Psoas muscle (tissue), 8 donors: ENCODE data around the gene HABP2. TPM values are rescaled to one million over a fixed set of nuclear protein-coding genes. Genes with fewer than 3 reads are reported as not detected.

Source experiments
- ATAC-seq, 4 donors: fragments of 200-7000 bp; cut with Tn5 transposase; one replicate each; pipeline ENCODE4 v1.9.1; 2020; ENCODE audit warnings: moderate library complexity in 3 of 4, mild to moderate bottlenecking in 2 of 4
- DNase-seq, 2 donors: peaks; one replicate each; pipeline ENCODE4 v3.0.0-alpha.2; 2020
- H3K27ac ChIP-seq: fragments of 200-600 bp; one replicate; pipeline ENCODE4 v1.8.0; 2022
- H3K27me3 ChIP-seq, 3 donors: fragments of 200-600 bp in 1 of 3; one replicate each; pipeline versions ENCODE4 v1.6.1 to v1.8.0; 2013 to 2022; ENCODE audit warnings: low read length in 2 of 3, mild to moderate bottlenecking in 2 of 3, moderate library complexity in 1 of 3; ENCODE audit not compliant: insufficient read depth in 3 of 3
- H3K36me3 ChIP-seq, 2 donors: fragments of 200-600 bp in 1 of 2; one replicate each; pipeline versions ENCODE4 v1.6.1 to v1.8.0; 2013 to 2022; ENCODE audit warnings: low read depth in 1 of 2, mild to moderate bottlenecking in 1 of 2, moderate library complexity in 1 of 2; ENCODE audit not compliant: insufficient read depth in 1 of 2
- H3K4me1 ChIP-seq: fragments of 200-600 bp; one replicate; pipeline ENCODE4 v1.8.0; 2022
- H3K4me3 ChIP-seq: fragments of 200-600 bp; one replicate; pipeline ENCODE4 v1.8.0; 2022; ENCODE audit warnings: mild to moderate bottlenecking
- H3K9me3 ChIP-seq: fragments of 200-600 bp; one replicate; pipeline ENCODE4 v1.8.0; 2022
- WGBS, 3 donors: extraction: QIAGEN DNeasy Blood & Tissue Kit; methylation state at CpG; one replicate each; pipeline versions ENCODE4 v1.1.6 to v1.1.7; 2013; 5-methylcytosine and 5-hydroxymethylcytosine counted together
- intact Hi-C, 2 donors: fragments of 100-400 bp; cut with DNase I; formaldehyde crosslinking; loops; one replicate each; pipeline versions ENCODE4 v1.11.0 to v1.14.2; 2022
- polyA plus RNA-seq, 3 donors: library from polyadenylated mRNA; stranded (reverse); fragments of 200-250 nt; gene quantifications; one replicate each; pipeline ENCODE4 v1.2.3, GENCODE V29; 2013
- total RNA-seq, 4 donors: library from RNA; stranded (reverse); fragmentation: NEBNext Ultra II Directional in 2 of 4; extraction: Animal tissue kit (Norgen Biotek cat#: 25700) in 2 of 4; gene quantifications; one replicate each; pipeline versions ENCODE4 v1.2.1 to v1.2.4, GENCODE V29; 2021 to 2023
- TF ChIP-seq, protein P1 (sequence below): fragments of 200-600 bp; IDR thresholded peaks from one replicate; pipeline ENCODE4 v1.8.0; 2022; ENCODE audit warnings: antibody characterized with exemption
- donor health status: healthy with polysubstance abuse.
- donor health status: DM: no; HTN: no; CAD: no; lungs with moderate emphysema.
- donor health status: Bipolar disorder and iron deficiency.
- donor health status: healthy.
- donor health status: DM: yes; HTN: yes; CAD: no.
- donor health status: DM: no; HTN: no; CAD: no.
- donor health status: DM: no; HTN: no; CAD: no.
- donor health status: DM: yes; HTN: yes; CAD: no.

HABP2 gene
- total and polyA plus RNA-seq, 7 donors = 0.01 to 0.16 (median 0.13) TPM; not detected in 2

DNA sequence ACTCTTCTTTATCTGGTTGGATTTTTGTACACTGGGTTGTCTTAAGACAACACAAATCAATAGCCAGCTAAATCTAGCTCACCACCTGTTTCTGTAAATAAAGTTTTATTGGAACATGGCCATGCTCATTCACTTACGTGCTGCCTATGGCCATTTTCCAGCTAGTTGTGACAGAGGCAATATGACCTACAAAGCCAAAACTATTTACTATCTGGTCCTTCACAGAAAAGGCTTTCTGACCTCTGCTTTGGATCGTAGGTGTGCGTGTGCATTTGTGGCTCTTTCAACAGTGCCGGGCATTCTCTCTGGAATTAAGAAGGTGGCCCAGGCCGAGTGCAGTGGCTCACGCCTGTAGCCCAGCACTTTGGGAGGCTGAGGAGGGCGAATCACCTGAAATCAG lies 65.5 kb downstream of the HABP2 start:
- Histone ChIP-seq H3K27me3 (no peaks in the 10 kb centered on the region), H3K4me3 (no peak overlapping the region), H3K36me3 (peaks cover 0 to 95% of the 10 kb centered on the region in 2 donors), H3K4me1 (peaks cover 46% of the 10 kb centered on the region), H3K27ac (peak overlapping the region; percentile 81), H3K9me3 (no peaks in the 10 kb centered on the region)
- DNase-seq (peak; percentile 37 to 56), ATAC-seq (peak; percentile 78 to 87 (median 80))
- TF ChIP-seq, protein P1, sequence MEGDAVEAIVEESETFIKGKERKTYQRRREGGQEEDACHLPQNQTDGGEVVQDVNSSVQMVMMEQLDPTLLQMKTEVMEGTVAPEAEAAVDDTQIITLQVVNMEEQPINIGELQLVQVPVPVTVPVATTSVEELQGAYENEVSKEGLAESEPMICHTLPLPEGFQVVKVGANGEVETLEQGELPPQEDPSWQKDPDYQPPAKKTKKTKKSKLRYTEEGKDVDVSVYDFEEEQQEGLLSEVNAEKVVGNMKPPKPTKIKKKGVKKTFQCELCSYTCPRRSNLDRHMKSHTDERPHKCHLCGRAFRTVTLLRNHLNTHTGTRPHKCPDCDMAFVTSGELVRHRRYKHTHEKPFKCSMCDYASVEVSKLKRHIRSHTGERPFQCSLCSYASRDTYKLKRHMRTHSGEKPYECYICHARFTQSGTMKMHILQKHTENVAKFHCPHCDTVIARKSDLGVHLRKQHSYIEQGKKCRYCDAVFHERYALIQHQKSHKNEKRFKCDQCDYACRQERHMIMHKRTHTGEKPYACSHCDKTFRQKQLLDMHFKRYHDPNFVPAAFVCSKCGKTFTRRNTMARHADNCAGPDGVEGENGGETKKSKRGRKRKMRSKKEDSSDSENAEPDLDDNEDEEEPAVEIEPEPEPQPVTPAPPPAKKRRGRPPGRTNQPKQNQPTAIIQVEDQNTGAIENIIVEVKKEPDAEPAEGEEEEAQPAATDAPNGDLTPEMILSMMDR = no peak
- 33 to 41% (median 39%) methylated on average over 7 of the region's 7 CpGs for WGBS, 3 donors
- intact Hi-C loops = no loop called here

DNA sequence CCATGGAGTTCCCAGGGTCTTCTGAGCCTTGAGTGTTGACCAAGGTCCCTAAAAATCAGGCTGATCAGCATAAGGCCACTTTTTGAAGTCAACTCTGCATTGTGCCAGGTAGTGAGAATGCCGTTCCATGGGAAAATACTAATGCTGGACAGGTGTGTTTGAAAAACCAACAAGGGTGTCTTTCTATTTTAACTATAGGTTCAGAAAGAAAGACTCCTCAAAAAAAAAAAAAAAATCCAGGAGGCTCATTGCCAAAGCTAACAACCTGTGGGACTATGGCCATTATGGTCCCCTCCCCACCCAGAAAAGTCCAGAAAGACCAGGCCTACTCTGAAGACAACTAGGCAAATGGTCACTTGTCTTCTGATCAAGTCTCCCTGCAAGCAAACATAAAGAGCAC lies 66.5 kb downstream of the HABP2 start:
- DNase-seq (no peak), ATAC-seq (no peak)
- peaks cover 0 to 95% of the 10 kb centered on the region in 2 donors for H3K36me3 ChIP-seq
- 71 to 80% (median 72%) methylated on average over 1 of the region's 1 CpG for WGBS, 3 donors
- TF ChIP-seq, protein P1 = no peak
- H3K4me3 ChIP-seq = no peak overlapping the region
- H3K9me3 ChIP-seq = no peaks in the 10 kb centered on the region
- peaks cover 44% of the 10 kb centered on the region for H3K4me1 ChIP-seq
- intact Hi-C loops = no loop called here
- H3K27me3 ChIP-seq = no peaks in the 10 kb centered on the region
- peak overlapping the region; percentile 81 for H3K27ac ChIP-seq

DNA sequence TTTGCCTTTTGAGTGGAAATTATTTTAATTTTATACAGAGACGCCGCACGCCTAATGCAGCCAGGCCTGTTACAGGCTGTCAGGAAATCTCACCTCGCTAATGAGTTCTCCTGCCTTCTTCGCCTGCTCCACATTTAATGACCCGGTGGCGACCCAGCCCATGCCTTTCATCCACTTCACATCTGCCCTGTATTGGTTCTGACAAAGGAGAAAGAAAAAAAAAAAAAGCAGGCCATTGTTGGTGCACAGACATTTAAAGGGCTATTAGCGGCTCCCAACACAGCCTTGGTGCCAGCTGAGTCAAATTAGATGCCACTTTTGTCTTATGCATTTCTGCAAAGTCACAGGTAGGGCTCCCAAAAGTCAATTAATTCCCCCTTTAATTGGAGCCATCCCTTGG lies 67.7 kb downstream of the HABP2 start:
- Histone ChIP-seq H3K4me1 (peaks cover 49% of the 10 kb centered on the region), H3K27me3 (no peaks in the 10 kb centered on the region), H3K4me3 (no peak overlapping the region), H3K36me3 (peaks cover 0 to 95% of the 10 kb centered on the region in 2 donors), H3K27ac (peak overlapping the region; percentile 81), H3K9me3 (no peaks in the 10 kb centered on the region)
- intact Hi-C loops = no loop called here
- WGBS, 3 donors = 70 to 82% (median 76%) methylated on average over 8 of the region's 8 CpGs
- TF ChIP-seq, protein P1 = no peak
- ATAC-seq = no peak
- DNase-seq = no peak

DNA sequence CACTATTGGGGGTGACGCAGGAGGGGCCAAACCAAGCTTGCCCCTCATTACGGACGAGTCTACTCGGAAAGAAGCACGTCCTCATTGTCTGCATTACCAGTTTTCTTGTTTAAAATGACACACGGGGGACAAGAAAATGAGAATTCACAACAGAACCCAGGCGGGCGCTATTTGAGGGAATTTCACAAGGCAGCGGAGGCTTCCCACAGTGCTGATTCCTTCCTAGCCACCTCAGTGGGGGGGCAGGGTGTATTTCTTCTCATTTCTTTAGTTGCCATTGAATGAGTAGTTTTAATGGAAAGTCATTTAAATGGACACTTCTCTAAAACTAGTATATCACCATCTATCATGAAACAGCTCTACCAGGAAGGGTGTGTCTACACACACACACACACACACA lies 68.1 kb downstream of the HABP2 start:
- no peaks in the 10 kb centered on the region for H3K9me3 ChIP-seq
- H3K4me3 ChIP-seq = no peak overlapping the region
- ATAC-seq (no peak), DNase-seq (no peak)
- 89 to 93% (median 90%) methylated on average over 9 of the region's 9 CpGs for WGBS, 3 donors
- peak overlapping the region; percentile 81 for H3K27ac ChIP-seq
- peaks cover 0 to 95% of the 10 kb centered on the region in 2 donors for H3K36me3 ChIP-seq
- intact Hi-C loops = no loop called here
- peaks cover 53% of the 10 kb centered on the region for H3K4me1 ChIP-seq
- TF ChIP-seq, protein P1 = no peak
- H3K27me3 ChIP-seq = no peaks in the 10 kb centered on the region

DNA sequence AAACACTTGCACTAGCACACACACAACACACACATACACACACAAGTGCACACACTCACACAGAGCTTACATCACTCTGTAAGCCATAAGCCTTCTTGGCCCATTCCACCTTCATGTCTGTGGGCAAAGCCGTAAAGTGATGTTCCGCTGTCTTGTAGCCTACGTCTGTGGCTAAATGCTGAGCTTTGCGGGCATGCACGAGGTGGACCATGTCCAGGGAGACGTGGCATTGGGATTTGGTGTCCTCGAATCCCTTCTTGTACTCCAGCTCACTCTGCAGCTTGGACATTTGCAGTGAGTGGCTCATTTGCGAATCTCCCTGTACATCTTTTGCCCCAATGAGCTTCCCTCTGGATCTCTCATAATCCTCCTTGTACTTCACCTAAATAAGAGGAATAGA lies 68.9 kb downstream of the HABP2 start:
- Histone ChIP-seq H3K36me3 (peaks cover 0 to 94% of the 10 kb centered on the region in 2 donors), H3K27ac (peak overlapping the region; percentile 81), H3K9me3 (no peaks in the 10 kb centered on the region), H3K4me3 (no peak overlapping the region), H3K27me3 (no peaks in the 10 kb centered on the region), H3K4me1 (peaks cover 62% of the 10 kb centered on the region)
- 24 to 44% (median 30%) methylated on average over 8 of the region's 8 CpGs for WGBS, 3 donors
- intact Hi-C loops = no loop called here
- peak; percentile 12 to 63 (median 38) for ATAC-seq
- DNase-seq = peak in 1 of 2 donors; percentile 76
- TF ChIP-seq, protein P1 = no peak
